ENCODE data around the gene TTLL11. TPM values are rescaled to one million over a fixed set of nuclear protein-coding genes. Genes with fewer than 3 reads are reported as not detected.

The TTLL11 gene
- total RNA-seq, 1 donor from 2014 or later = 10.9 TPM

DNA sequence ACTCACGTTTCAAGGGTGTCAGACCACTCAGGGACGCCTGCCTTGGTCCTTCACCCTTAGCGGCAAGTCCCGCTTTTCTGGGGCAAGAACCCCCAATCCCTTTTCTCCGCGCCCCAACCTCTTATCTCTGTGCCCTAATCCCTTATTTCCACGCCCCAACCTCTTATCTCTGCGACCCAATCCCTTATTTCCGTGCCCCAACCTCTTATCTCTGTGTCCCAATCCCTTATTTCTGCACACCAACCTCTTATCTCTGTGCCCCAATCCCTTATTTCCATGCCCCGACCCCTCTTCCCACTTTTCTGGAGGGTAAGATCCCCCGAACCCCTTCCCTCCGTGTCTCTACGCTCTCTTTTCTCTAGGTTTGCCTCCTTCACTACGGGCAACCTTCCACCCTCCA lies 302.3 kb downstream of the TTLL11 start:
- DNase-seq (ENCODE audit: low spot score) = no peak

DNA sequence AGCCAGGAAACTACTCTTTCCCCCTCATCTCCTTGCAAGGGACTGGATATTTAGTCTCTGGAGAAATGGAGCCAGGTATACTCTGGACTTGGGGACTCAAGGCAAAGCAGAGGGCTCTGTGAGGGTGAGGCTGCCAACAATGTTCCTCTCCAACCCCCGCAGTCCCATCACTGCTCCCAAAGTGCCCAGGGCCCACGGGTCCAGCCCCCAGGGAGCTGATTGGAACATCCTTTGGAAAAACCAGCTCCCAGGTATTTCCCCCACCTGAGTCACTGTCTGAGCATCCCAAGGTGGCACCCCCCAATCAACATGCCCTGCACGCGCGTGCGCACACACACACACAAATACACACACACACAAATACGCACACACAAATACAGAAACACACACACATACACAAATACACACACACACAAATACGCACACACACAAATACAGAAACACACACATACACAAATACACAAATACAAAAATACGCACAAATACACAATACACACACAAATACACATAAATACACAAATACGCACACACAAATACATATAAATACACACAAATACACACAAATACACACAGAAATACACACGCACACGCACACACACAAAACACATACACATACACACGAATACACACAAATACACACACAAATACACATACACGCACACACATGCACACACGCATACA lies 304.3 kb downstream of the TTLL11 start:
- DNase-seq (ENCODE audit: low spot score) = no peak

DNA sequence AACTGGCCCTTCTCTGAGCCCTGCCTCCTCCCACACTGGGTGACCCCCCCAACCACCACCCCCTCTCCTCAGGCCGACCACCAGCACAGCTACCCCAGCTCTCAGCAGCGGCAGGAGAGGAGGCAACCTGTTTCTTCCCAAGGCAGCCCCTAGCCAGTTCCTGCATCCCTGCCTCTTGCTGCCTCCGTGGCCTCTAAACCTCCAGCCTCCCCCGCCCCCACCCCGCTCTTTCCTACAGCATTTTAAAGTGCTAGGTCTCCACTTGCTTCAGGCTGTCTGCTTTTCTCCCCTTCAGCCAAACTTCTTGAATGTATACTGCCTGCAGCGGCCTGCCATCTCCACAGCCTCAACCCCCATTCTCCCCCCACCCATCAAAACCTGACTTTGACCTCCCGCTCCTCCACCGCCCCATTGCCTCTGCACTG lies 306.1 kb downstream of the TTLL11 start:
- DNase-seq (ENCODE audit: low spot score) = no peak

DNA sequence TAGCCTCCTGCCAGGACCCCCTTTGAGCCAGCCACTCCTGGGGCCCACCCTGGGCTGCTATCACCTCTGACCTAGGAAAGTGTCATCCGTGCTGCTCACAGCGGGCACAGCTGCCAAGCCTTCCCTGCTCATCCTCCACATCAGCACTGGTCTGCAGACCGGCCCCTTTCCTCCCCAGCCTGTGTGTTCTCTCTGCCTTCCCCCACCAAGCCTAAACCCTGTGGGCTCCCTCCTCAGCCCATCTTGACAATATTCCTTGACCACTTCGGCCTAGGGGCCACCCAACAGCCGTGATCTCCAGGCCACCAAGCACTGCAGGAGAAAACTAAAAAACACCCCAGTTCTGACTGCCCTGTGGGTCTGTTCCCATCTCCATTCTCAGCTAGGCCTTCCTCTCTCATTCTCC lies 306.6 kb downstream of the TTLL11 start:
- DNase-seq (ENCODE audit: low spot score) = no peak

- no peak for DNase-seq (ENCODE audit: low spot score)
Measured at GRCh38 chr9:121785673-121786542, 307.2 kb downstream of the TTLL11 start.

- peak; percentile 38 for DNase-seq (ENCODE audit: low spot score)
Measured at GRCh38 chr9:121784731-121785411, 308.2 kb downstream of the TTLL11 start.

GRCh38 chr9:121783521-121784507 lies 309.3 kb downstream of the TTLL11 start:
- no peak for DNase-seq (ENCODE audit: low spot score)

- no peak for DNase-seq (ENCODE audit: low spot score)
Measured at GRCh38 chr9:121783111-121783510, 310.0 kb downstream of the TTLL11 start.

GRCh38 chr9:121782514-121783110 lies 310.5 kb downstream of the TTLL11 start:
- no peak for DNase-seq (ENCODE audit: low spot score)

GRCh38 chr9:121781701-121782464 lies 311.2 kb downstream of the TTLL11 start:
- no peak for DNase-seq (ENCODE audit: low spot score)

DNA sequence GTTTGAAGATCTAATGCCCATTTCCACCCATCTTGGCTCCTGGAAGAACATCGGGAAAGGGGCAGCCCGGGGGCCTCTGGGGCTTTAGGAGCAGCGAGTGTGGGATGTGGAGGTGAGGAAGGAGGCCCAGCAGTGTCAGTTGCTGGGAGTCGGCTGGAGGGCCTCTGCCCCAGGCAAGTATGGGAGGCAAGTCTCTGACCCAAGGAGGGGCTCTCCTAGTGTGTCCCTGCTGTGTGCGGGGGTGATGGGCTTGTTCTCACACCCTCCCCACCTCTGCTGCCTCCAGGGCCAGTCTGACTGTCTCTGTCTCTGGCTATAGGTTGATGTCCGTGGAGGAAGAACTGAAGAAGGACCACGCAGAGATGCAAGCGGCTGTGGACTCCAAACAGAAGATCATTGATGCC lies 312.0 kb downstream of the TTLL11 start:
- no peak for DNase-seq (ENCODE audit: low spot score)

DNA sequence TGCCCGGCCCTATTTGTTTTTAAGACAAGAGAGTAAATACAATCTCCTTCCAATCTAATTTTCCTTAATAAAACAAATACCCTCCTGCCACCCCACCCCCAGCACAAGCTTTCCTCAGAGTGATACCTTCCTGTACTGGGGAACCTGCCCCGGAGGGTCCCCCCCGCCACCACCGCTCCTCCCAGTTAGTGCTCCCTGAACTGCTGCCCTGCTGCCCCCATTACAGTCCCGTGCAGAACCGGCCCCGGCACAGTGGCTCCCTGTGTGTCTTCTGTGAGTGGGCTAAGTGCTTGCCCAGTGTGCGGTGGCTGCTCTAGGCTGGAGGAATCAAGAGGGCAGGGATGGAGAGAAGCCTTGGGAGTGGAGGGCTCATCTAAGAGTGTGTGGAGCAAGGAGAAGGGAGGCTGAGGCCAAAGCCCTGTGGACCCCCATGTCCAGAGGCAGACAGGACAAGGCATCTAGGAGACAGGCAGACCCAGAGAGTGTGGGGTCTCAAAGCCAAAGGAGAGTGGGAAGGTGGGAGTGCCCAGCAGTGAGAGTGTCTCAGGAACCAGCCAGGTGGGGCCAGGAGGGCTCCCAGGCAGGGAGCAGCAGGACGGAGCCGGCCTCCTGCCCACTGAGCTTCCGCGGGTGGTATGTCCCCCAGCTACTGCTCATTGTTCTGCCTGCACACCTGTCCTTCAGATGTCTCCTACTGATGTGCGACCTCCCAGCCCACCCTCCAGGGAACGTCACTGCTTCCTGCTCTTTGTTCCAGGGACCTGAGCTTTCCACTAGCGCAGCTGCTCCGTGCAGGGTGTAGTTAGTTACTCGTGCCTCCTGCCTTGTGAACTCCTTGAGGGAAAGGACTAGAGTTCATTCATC lies 312.7 kb downstream of the TTLL11 start:
- no peak for DNase-seq (ENCODE audit: low spot score)

DNA sequence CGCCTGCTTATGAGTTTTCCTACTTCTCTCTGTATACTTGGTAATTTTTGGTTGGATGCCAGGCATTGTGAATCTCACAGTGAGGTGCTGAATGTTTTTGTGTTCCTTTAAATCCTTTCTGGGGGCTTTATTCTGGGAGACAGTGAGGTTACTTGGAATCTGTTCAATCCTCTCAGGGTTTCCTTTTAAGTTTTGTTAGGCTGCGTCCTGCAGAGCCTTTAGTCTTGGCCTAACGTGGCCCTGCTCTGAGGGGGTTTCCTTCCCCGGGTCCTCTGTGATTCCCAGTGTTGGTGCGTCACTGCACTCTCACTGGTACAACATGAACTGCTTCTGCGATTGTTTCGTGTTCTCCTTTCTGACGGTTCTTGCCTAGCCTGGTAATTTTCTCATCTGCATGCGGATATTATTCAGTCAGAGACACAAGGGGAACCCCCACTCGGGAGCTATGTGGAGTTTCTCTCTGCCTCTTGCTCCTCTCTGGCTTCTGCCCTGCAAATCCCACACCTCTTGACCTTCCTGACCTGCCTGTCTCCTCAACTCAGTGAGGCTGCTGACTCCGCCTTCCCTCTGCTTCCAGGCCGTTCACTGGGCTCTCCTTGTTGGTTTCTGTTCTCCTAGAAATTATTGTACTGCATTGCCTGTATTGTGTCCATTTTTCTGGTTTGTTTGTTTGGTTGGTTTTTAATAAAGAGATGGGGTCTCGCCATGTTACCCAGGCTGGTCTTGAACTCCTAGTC lies 313.6 kb downstream of the TTLL11 start:
- DNase-seq (ENCODE audit: low spot score) = no peak

DNA sequence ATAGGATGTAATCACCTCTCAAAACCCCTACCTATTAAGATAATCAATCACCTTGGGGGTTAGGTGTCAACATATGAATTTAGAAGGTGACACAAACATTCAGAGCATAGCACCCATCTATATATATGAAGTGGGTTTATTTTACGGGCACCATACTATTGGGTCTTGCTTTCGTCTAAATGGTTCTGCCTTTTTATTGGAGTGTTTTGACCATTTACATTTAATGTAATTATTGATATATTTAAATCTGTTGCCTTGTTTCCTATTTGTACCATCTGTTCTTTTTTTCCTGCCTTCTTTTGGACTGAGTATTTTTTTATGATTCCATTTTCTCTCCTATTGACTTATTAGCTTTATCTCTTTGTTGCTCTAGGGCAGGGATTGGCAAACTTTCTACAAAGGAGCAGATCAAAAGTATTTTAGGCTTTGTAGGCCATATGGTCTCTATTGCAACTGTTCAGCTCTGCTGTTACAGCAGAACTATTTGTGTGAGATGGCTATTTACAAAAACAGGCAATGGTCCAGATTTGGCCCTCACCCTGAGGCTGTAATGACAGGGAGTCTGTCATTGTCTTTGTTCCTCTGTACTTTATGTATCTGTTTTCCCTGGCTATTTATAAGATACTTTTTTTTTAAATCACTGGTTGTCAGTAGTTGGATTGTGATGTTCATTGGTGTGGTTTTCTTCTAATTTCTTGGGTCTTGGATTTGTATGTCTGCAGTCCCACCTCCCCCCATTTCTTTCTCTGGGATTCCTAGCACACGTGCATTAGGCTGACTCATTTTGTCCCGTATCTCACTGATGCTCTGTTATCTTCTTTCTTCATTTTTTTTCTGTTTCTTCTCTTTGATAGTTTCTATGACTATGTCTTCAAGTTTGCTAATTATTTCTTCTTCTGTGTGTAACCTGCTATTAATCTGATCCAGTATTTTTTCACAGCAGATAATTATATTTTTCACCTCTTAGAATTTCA lies 314.6 kb downstream of the TTLL11 start:
- no peak for DNase-seq (ENCODE audit: low spot score)

DNA sequence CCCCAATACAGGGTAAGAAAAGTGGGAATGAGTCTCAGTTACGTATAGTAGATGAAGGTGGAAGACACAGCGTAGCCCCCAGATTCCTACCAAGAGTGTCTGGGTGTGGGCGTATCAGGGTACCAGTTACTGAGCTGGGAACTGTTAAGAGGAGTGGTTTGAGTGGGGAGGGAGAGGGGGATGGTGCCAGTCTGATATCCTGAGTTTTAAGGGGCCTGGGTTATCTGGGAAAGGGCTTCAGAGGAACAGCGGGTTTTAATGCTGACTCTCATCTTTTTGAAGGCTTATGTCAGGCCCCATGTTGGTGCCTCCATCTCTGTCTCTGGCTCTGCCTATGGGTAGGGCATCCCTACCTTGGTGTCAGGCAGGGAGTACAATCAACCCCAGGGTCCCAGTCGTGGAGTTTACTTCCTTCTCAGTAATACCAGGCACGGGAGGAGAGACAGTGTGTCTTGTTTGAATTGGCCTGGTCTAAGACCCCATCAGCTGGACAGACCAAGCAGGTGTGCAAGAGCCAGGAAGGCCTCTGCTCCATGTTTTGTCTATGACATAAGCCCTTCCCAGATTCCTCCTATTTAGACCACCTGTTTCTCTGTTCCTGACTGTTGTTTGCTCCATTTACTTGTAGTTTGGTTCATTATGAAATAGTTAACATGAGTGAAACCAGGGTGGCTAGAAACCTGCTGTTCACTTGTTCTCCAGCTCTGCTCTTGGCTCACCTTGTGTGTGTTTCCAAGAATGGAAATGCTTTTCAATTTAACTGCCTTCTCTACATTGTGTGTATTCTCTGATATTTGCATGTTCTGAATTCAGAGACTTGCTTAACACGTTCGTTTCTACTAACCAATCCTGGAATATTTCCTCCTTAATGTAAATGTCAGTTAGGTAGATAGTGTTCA lies 316.1 kb downstream of the TTLL11 start:
- no peak for DNase-seq (ENCODE audit: low spot score)
